Measurements from ENCODE around the gene ADIPOQ.
"Not testable (repeated sequence)": the region's sequence is repeated elsewhere in the genome, so short reads cannot be mapped to it uniquely, and the experiment has no call there.

DNA sequence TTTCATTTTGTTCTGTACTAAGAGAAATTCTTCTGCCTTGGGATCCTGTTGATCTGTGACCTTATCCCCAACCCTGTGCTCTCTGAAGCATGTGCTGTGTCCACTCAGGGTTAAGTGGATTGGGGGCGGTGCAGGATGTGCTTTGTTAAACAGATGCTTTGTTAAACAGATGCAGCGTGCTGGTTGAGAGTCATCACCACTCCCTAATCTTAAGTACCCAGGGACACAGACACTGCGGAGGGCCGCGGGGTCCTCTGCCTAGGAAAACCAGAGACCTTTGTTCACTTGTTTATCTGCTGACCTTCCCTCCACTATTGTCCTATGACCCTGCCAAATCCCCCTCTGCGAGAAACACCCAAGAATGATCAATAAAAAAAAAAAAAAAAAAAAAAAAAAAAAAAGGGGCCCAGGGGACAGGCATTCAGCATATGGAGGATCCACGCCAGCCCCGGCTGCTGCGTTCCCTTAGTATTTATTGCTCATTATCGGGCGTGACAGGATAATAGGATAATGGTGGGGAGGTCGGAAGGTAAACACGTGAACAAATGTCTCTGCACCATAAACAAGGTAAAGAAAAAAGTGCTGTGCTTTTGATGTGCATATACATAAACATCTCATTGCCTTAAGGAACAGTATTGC is 22.8 kb downstream of the ADIPOQ start:
- TF ChIP-seq, protein P1, sequence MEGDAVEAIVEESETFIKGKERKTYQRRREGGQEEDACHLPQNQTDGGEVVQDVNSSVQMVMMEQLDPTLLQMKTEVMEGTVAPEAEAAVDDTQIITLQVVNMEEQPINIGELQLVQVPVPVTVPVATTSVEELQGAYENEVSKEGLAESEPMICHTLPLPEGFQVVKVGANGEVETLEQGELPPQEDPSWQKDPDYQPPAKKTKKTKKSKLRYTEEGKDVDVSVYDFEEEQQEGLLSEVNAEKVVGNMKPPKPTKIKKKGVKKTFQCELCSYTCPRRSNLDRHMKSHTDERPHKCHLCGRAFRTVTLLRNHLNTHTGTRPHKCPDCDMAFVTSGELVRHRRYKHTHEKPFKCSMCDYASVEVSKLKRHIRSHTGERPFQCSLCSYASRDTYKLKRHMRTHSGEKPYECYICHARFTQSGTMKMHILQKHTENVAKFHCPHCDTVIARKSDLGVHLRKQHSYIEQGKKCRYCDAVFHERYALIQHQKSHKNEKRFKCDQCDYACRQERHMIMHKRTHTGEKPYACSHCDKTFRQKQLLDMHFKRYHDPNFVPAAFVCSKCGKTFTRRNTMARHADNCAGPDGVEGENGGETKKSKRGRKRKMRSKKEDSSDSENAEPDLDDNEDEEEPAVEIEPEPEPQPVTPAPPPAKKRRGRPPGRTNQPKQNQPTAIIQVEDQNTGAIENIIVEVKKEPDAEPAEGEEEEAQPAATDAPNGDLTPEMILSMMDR (IDR thresholded peaks at IDR 0.05), result not testable (repeated sequence)
- not testable (repeated sequence) for TF ChIP-seq POLR2AphosphoS5, POLR2A (IDR thresholded peaks at IDR 0.05)

Data from stomach (tissue), 4 donors.